Loucy (cell line): ENCODE data around the gene PSME3.

ENCODE experiments used
- CTCF ChIP-seq: fragments of 200-600 bp; sonication (generic); conservative IDR thresholded peaks from 2 replicates; pipeline ENCODE4 v1.5.1; 2014; ENCODE audit warnings: mild to moderate bottlenecking, antibody characterized with exemption, low read length
- EZH2phosphoT487 ChIP-seq: fragments of 200-600 bp; IDR thresholded peaks from 2 replicates; pipeline ENCODE4 v1.6.1; 2018; ENCODE audit warnings: antibody characterized with exemption, mild to moderate bottlenecking, moderate library complexity, borderline replicate concordance

- TF ChIP-seq CTCF (no peak), EZH2phosphoT487 (no peak)
Measured at GRCh38 chr17:42868338-42868737, 35.1 kb downstream of the PSME3 start.
